ENCODE data around the gene SRD5A1. TPM values are rescaled to one million over a fixed set of nuclear protein-coding genes. Genes with fewer than 3 reads are reported as not detected.

Gene SRD5A1
- total RNA-seq, 1 donor from 2014 or later: 47.2 TPM

- H3K27ac Mint-ChIP-seq (ENCODE audit: unreplicated experiment): no peak overlapping the region
- peaks cover 5% of the 10 kb centered on the region for H3K36me3 Mint-ChIP-seq (ENCODE audit: unreplicated experiment)
- H3K4me3 Mint-ChIP-seq (ENCODE audit: unreplicated experiment): no peak overlapping the region
- H3K27me3 Mint-ChIP-seq (ENCODE audit: unreplicated experiment): peaks cover 14% of the 10 kb centered on the region
- no peaks in the 10 kb centered on the region for H3K9me3 Mint-ChIP-seq (ENCODE audit: unreplicated experiment)
- TF ChIP-seq CTCF (IDR thresholded peaks at IDR 0.05; ENCODE audit: partially characterized antibody, unreplicated experiment): no peak
- no peak for DNase-seq
- peaks cover 8% of the 10 kb centered on the region for H3K4me1 Mint-ChIP-seq (ENCODE audit: low read depth, unreplicated experiment)
These were observed 47.1 kb upstream of the SRD5A1 start for GRCh38 chr5:6585939-6586646.

DNA sequence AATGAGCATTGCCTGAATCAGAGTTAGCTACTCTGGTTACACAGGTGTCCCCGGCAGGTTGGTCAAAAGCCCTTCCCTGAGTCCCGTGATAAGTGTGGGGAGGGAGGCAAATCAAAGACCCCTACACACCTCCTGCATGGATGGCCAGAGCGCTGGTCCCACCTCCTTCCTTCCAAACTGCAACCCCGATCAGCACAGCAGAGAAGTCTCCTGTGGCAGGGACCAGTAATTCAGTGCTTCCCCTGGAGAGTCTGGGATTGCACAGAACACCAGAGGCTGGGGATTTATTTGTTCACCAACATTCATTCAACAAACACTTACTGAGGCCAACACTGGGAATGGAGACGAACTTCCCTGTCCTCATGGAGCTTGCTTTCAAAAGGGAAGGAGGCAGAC lies 46.6 kb upstream of the SRD5A1 start:
- H3K36me3 Mint-ChIP-seq (ENCODE audit: unreplicated experiment): peaks cover 5% of the 10 kb centered on the region
- no peak overlapping the region for H3K4me3 Mint-ChIP-seq (ENCODE audit: unreplicated experiment)
- no peaks in the 10 kb centered on the region for H3K9me3 Mint-ChIP-seq (ENCODE audit: unreplicated experiment)
- peaks cover 8% of the 10 kb centered on the region for H3K4me1 Mint-ChIP-seq (ENCODE audit: low read depth, unreplicated experiment)
- no peak for DNase-seq
- peaks cover 14% of the 10 kb centered on the region for H3K27me3 Mint-ChIP-seq (ENCODE audit: unreplicated experiment)
- H3K27ac Mint-ChIP-seq (ENCODE audit: unreplicated experiment): no peak overlapping the region
- TF ChIP-seq CTCF (IDR thresholded peaks at IDR 0.05; ENCODE audit: partially characterized antibody, unreplicated experiment): no peak

GRCh38 chr5:6587171-6587570 lies 46.1 kb upstream of the SRD5A1 start:
- no peak overlapping the region for H3K27ac Mint-ChIP-seq (ENCODE audit: unreplicated experiment)
- no peak for TF ChIP-seq CTCF (IDR thresholded peaks at IDR 0.05; ENCODE audit: partially characterized antibody, unreplicated experiment)
- H3K4me3 Mint-ChIP-seq (ENCODE audit: unreplicated experiment): no peak overlapping the region
- DNase-seq: no peak
- peaks cover 8% of the 10 kb centered on the region for H3K4me1 Mint-ChIP-seq (ENCODE audit: low read depth, unreplicated experiment)
- H3K36me3 Mint-ChIP-seq (ENCODE audit: unreplicated experiment): peaks cover 5% of the 10 kb centered on the region
- H3K9me3 Mint-ChIP-seq (ENCODE audit: unreplicated experiment): no peaks in the 10 kb centered on the region
- peaks cover 14% of the 10 kb centered on the region for H3K27me3 Mint-ChIP-seq (ENCODE audit: unreplicated experiment)

- H3K4me3 Mint-ChIP-seq (ENCODE audit: unreplicated experiment): no peak overlapping the region
- DNase-seq: no peak
These were observed 42.7 kb upstream of the SRD5A1 start for GRCh38 chr5:6590581-6590980.

More at GRCh38 chr5:6590581-6590980, 42.7 kb upstream of the SRD5A1 start:
- Mint-ChIP-seq H3K36me3 (ENCODE audit: unreplicated experiment) (peaks cover 6% of the 10 kb centered on the region), H3K4me1 (ENCODE audit: low read depth, unreplicated experiment) (no peaks in the 10 kb centered on the region), H3K27ac (ENCODE audit: unreplicated experiment) (no peak overlapping the region), H3K27me3 (ENCODE audit: unreplicated experiment) (peaks cover 6% of the 10 kb centered on the region), H3K9me3 (ENCODE audit: unreplicated experiment) (no peaks in the 10 kb centered on the region)
- TF ChIP-seq CTCF (IDR thresholded peaks at IDR 0.05; ENCODE audit: partially characterized antibody, unreplicated experiment): no peak
